GM12878 (cell line): ENCODE results near the gene CHAC2.

Source experiments
- E2F4 ChIP-seq: IDR thresholded peaks from 2 replicates; pipeline ENCODE4 v1.6.1; 2012; ENCODE audit warnings: low read depth, low read length, improper control_type of control experiment
- EZH2 ChIP-seq: IDR thresholded peaks from 2 replicates; pipeline ENCODE4 v1.6.1; 2012; ENCODE audit warnings: low read depth, mild to moderate bottlenecking, control low read depth, inconsistent platforms, low read length, borderline replicate concordance; ENCODE audit not compliant: control insufficient read depth
- KDM1A ChIP-seq: fragments of 200-600 bp; sonication (generic); IDR thresholded peaks from 2 replicates; pipeline ENCODE4 v1.6.1; 2016; ENCODE audit warnings: borderline replicate concordance
- POLR2A ChIP-seq: IDR thresholded peaks from 2 replicates; pipeline ENCODE4 v1.6.1; 2011; ENCODE audit warnings: low read depth, mild to moderate bottlenecking, low read length
- RAD21 ChIP-seq: IDR thresholded peaks from 2 replicates; pipeline ENCODE4 v1.6.1; 2011; ENCODE audit warnings: mild to moderate bottlenecking, low read depth, low read length, moderate library complexity; ENCODE audit not compliant: insufficient read depth

DNA sequence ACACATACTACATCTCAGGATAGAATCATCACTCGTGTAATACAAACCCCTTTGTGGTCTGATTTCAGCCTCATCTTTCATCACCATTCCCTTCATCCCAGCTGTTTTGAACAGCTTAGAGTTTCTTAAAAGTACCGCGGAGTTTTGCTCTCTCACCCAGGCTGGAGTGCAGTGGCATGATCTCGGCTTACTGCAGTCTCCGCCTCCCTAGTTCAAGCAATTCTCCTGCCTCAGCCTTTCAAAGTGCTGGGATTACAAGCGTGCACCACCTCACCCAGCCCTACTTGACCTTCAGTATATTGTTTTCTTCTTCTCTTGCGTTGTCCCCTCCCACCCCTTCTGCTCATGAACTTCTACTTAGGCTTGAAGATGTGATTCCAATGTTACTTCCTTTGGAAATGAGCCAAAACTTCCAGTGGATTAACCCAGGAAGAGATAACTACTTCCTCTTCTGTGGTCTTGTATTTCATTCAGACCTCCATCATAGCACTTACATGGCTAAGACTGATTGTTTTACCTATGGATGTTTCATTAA, 35.1 kb downstream of the CHAC2 start:
- no peak for TF ChIP-seq E2F4
- TF ChIP-seq POLR2A, result no peak
- TF ChIP-seq KDM1A, result no peak
- no peak for TF ChIP-seq RAD21
- TF ChIP-seq EZH2, result no peak
